ENCODE data around the gene KCNMB3. TPM values are rescaled to one million over a fixed set of nuclear protein-coding genes. Genes with fewer than 3 reads are reported as not detected.
A peak's percentile ranks its signal among the peaks of the same experiment; 100 is the strongest.

KCNMB3 gene
- total and polyA plus RNA-seq, 2 experiments from 2014 or later = 2.7 to 3.2 TPM

DNA sequence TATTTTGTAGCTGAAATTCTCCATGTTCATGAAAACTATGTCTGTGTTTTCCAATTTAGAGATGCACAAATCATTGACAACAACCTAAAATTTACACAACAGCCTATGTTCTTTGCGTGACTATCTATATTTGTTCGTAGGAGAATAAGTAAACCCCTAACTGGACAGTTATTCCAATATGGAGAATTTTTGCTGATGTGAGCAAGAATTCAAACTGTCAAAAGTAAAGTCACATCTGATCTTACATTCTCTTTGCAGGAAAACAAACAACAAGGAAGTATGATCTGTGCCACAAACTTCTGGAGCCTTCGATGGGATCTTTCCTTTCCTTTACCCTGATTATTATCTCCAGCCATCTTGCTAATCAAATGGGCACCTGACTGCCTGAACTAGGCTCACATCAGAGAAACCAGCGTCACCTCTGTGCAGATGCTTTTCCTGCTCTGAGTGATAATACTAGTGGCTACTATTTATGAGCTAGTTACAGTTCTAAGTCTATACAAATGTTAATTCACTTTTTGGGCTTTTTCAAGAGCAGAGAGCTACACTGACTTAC lies 18.3 kb upstream of the KCNMB3 start:
- TF ChIP-seq, protein P1, sequence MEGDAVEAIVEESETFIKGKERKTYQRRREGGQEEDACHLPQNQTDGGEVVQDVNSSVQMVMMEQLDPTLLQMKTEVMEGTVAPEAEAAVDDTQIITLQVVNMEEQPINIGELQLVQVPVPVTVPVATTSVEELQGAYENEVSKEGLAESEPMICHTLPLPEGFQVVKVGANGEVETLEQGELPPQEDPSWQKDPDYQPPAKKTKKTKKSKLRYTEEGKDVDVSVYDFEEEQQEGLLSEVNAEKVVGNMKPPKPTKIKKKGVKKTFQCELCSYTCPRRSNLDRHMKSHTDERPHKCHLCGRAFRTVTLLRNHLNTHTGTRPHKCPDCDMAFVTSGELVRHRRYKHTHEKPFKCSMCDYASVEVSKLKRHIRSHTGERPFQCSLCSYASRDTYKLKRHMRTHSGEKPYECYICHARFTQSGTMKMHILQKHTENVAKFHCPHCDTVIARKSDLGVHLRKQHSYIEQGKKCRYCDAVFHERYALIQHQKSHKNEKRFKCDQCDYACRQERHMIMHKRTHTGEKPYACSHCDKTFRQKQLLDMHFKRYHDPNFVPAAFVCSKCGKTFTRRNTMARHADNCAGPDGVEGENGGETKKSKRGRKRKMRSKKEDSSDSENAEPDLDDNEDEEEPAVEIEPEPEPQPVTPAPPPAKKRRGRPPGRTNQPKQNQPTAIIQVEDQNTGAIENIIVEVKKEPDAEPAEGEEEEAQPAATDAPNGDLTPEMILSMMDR (IDR thresholded peaks at IDR 0.05; ENCODE audit: low read depth, low read length) = no peak
- Histone ChIP-seq H3K36me3 (no peaks in the 10 kb centered on the region), H3K27ac (no peak overlapping the region), H3K4me3 (no peak overlapping the region), H3K27me3 (no peaks in the 10 kb centered on the region), H3K4me1 (ENCODE audit: low read depth) (peaks cover 5% of the 10 kb centered on the region), H3K9me3 (ENCODE audit: low read depth) (no peaks in the 10 kb centered on the region)
- no peak for DNase-seq (ENCODE audit: low read depth in 1 of 2, low spot score in 1 of 2)

DNA sequence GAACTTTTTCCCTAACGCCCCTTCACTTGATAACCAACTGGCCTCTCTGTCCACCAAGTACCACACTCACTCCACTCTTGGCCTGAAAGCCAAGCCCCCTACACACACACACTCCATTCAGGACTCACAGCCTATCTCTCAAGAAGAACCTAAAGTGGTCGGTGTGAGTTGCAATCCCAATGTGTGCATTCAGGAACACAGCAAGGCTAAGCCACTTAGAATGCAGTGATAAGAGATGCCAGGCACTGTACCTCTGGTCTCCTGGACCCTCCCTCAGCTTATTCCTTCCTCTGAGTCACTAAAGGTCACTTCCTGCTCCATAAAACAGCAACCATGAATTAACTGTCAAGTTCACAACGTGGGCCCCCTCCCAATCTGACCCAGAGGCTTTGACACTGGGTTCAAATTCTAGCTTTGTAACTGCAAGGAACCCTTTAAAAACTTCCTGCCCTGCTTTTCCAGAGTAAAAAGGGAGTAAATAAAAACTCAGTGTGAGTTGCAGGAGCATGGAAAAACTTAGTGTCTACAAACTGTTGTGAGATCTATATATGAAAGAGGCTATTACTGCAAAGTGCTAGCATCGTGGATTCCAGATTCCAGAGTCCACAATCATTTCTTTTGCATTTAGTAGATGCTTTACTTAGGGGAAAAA lies 17.6 kb upstream of the KCNMB3 start:
- TF ChIP-seq, protein P1 (IDR thresholded peaks at IDR 0.05; ENCODE audit: low read depth, low read length) = no peak
- H3K9me3 ChIP-seq (ENCODE audit: low read depth) = no peaks in the 10 kb centered on the region
- peak overlapping the region; percentile 11 for H3K27ac ChIP-seq
- no peaks in the 10 kb centered on the region for H3K27me3 ChIP-seq
- no peak overlapping the region for H3K4me3 ChIP-seq
- no peaks in the 10 kb centered on the region for H3K36me3 ChIP-seq
- peak in 1 of 2 donors; percentile 36 for DNase-seq (ENCODE audit: low read depth in 1 of 2, low spot score in 1 of 2)
- peaks cover 5% of the 10 kb centered on the region for H3K4me1 ChIP-seq (ENCODE audit: low read depth)

DNA sequence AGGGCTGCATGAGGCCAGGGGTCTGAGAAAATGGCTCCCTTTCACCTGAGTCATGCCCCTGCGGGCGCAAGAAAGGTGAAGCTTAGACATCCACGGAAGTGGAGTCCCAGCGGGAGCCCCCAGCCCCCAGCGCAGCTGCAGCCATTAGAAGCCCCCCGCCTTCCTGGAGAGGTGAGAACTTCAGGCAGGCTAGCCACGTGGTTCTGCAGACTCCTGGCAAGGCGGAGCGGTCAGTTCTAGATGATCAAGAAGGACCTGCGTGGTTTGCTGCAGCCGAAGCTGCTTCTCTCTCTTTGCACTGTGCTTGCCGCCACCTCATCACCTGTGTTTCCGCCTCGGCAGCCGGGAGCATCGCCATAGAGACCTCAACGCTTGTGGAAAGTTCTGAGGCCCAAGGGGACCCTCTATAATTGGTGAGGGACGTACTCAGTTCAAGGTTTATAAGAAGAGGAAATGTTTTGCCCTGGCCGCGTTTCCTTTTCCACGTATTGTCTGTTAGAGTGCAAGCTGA lies 15.8 kb upstream of the KCNMB3 start:
- DNase-seq (ENCODE audit: low read depth in 1 of 2, low spot score in 1 of 2) = no peak
- no peaks in the 10 kb centered on the region for H3K27me3 ChIP-seq
- H3K27ac ChIP-seq = no peak overlapping the region
- no peaks in the 10 kb centered on the region for H3K9me3 ChIP-seq (ENCODE audit: low read depth)
- TF ChIP-seq, protein P1 (IDR thresholded peaks at IDR 0.05; ENCODE audit: low read depth, low read length) = no peak
- peaks cover 5% of the 10 kb centered on the region for H3K4me1 ChIP-seq (ENCODE audit: low read depth)
- no peak overlapping the region for H3K4me3 ChIP-seq
- no peaks in the 10 kb centered on the region for H3K36me3 ChIP-seq

DNA sequence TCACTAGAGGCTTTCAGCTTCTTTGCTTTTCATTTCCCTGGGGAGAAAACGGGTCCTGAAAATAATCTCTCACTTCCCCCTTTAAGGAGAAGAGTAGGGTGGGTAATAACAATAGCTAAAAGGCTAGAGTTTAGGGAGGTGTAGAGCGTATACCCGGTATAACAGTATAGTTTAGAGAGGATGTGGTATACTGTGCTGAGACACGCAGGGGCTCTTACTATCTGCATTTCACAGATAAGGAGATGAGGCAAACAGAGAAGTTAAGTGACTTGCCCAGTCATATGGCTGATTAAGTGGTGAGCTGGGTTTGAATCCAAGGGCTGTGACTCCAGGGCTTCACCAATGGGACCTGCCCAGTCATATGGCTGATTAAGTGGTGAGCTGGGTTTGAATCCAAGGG lies 15.0 kb upstream of the KCNMB3 start:
- TF ChIP-seq, protein P1 (IDR thresholded peaks at IDR 0.05; ENCODE audit: low read depth, low read length) = no peak
- no peak overlapping the region for H3K4me3 ChIP-seq
- DNase-seq (ENCODE audit: low read depth in 1 of 2, low spot score in 1 of 2) = no peak
- peaks cover 5% of the 10 kb centered on the region for H3K4me1 ChIP-seq (ENCODE audit: low read depth)
- H3K36me3 ChIP-seq = no peaks in the 10 kb centered on the region
- H3K27ac ChIP-seq = no peak overlapping the region
- no peaks in the 10 kb centered on the region for H3K27me3 ChIP-seq
- no peaks in the 10 kb centered on the region for H3K9me3 ChIP-seq (ENCODE audit: low read depth)

DNA sequence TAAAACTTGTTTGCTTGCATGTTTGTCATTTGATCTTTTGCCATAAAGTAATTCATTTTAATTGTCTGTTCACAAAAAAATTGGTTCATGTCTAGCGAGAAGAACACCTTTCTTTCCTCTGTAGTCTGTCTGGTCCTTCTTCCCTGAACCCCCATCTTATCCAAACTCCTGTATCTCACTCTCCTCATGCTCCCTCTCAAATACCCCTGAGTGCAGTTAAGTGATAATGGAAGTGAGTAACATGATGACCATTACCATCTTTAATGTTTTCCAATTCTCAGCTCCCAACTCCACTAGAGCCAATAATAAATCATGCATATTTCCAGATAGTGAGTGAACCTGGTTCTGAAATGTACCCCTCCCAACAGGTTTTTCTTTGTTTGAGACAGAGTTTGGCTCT lies 14.2 kb upstream of the KCNMB3 start:
- no peak overlapping the region for H3K27ac ChIP-seq
- no peak for DNase-seq (ENCODE audit: low read depth in 1 of 2, low spot score in 1 of 2)
- H3K4me1 ChIP-seq (ENCODE audit: low read depth) = peaks cover 5% of the 10 kb centered on the region
- H3K9me3 ChIP-seq (ENCODE audit: low read depth) = no peaks in the 10 kb centered on the region
- TF ChIP-seq, protein P1 (IDR thresholded peaks at IDR 0.05; ENCODE audit: low read depth, low read length) = no peak
- H3K27me3 ChIP-seq = no peaks in the 10 kb centered on the region
- H3K36me3 ChIP-seq = no peaks in the 10 kb centered on the region
- H3K4me3 ChIP-seq = no peak overlapping the region
